A673 (cell line): ENCODE results near the gene RIF1. TPM values are rescaled to one million over a fixed set of nuclear protein-coding genes. Genes with fewer than 3 reads are reported as not detected.

Source experiments
- BruUV-seq: library from RNA; stranded (reverse); fragments of 400-500 nt; replicated peaks from 2 replicates; lab custom pipeline; 2021; lab: Mats Ljungman, UMichigan
- CTCF ChIA-PET: fragments of 300-600 bp; sonication (Branson Sonifier 250); formaldehyde crosslinking; loops from one replicate; lab custom pipeline; 2022; ENCODE audit warnings: antibody characterized with exemption; lab: Charles Lee
- POLR2A ChIA-PET: fragments of 300-600 bp; sonication (Branson Sonifier 250); formaldehyde crosslinking; loops from one replicate; lab custom pipeline; 2022; ENCODE audit warnings: antibody characterized with exemption; ENCODE audit not compliant: low non-redundant PET; lab: Charles Lee
- DNase-seq: peaks from one replicate; pipeline ENCODE4 v3.0.0-alpha.2; 2015; ENCODE audit warnings: low spot score
- H3K27ac ChIP-seq: fragments of 200-600 bp; sonication (generic); 2 replicates; pipeline ENCODE4 v1.5.1; 2016; ENCODE audit warnings: mixed run types, low read depth, mild to moderate bottlenecking, mixed read lengths, antibody characterized with exemption, low read length; ENCODE audit not compliant: poor library complexity, severe bottlenecking
- H3K27me3 ChIP-seq: fragments of 200-600 bp; sonication (generic); replicated peaks from 2 replicates; pipeline ENCODE4 v1.6.1; 2017; ENCODE audit warnings: mixed run types, low read depth, mild to moderate bottlenecking, mixed read lengths, antibody characterized with exemption, low read length; ENCODE audit not compliant: insufficient read depth, poor library complexity
- H3K36me3 ChIP-seq: fragments of 200-600 bp; sonication (generic); 2 replicates; pipeline ENCODE4 v1.6.1; 2016; ENCODE audit warnings: mixed run types, mild to moderate bottlenecking, mixed read lengths, antibody characterized with exemption, low read length; ENCODE audit not compliant: insufficient read depth, poor library complexity, severe bottlenecking
- H3K4me1 ChIP-seq: fragments of 200-600 bp; sonication (generic); 2 replicates; pipeline ENCODE4 v1.6.1; 2017; ENCODE audit warnings: mixed run types, mild to moderate bottlenecking, mixed read lengths, antibody characterized with exemption, low read length; ENCODE audit not compliant: insufficient read depth, poor library complexity, severe bottlenecking
- H3K4me3 ChIP-seq: fragments of 200-600 bp; sonication (generic); 2 replicates; pipeline ENCODE4 v1.5.1; 2016; ENCODE audit warnings: low read depth, mixed run types, mild to moderate bottlenecking, mixed read lengths, low read length; ENCODE audit not compliant: poor library complexity, severe bottlenecking
- H3K9me3 ChIP-seq: fragments of 200-600 bp; sonication (generic); 2 replicates; pipeline ENCODE4 v1.6.1; 2016; ENCODE audit warnings: mixed run types, low read depth, mild to moderate bottlenecking, mixed read lengths, antibody characterized with exemption, low read length; ENCODE audit not compliant: poor library complexity, severe bottlenecking
- CTCF ChIP-seq: fragments of 300-800, 200-600 bp; sonication (generic); conservative IDR thresholded peaks from 2 replicates; pipeline ENCODE4 v1.5.1; 2017; ENCODE audit warnings: low read depth, mild to moderate bottlenecking, antibody characterized with exemption, low read length, moderate library complexity, mixed read lengths
- EZH2 ChIP-seq: fragments of 200-600 bp; sonication (generic); IDR thresholded peaks from 2 replicates; pipeline ENCODE4 v1.6.1; 2017; ENCODE audit warnings: borderline replicate concordance, low read depth, mild to moderate bottlenecking, mixed read lengths, antibody characterized with exemption, low read length; ENCODE audit not compliant: poor library complexity, severe bottlenecking
- intact Hi-C: fragments of 100-400 bp; cut with micrococcal nuclease; formaldehyde crosslinking; loops from one replicate; pipeline ENCODE4 v1.10.0; 2022; ENCODE audit not compliant: unreplicated experiment
- total RNA-seq: library from RNA; stranded (reverse); gene quantifications from 2 replicates; pipeline ENCODE4 v1.2.3, GENCODE V29; 2021

Gene RIF1
- total RNA-seq, 1 experiment from 2014 or later = 111 TPM

GRCh38 chr2:151486053-151486452, 76.4 kb downstream of the RIF1 start:
- intact Hi-C loops = no loop called here
- no peak for TF ChIP-seq CTCF
- TF ChIP-seq EZH2 = no peak
- H3K27me3 ChIP-seq = no peaks in the 10 kb centered on the region
- no peaks in the 10 kb centered on the region for H3K9me3 ChIP-seq
- H3K27ac ChIP-seq = no peak overlapping the region
- DNase-seq = no peak
- BruUV-seq = no TSS peak
- no peaks in the 10 kb centered on the region for H3K4me1 ChIP-seq
- H3K36me3 ChIP-seq = peaks cover 21% of the 10 kb centered on the region
- ChIA-PET POLR2A (no interaction called here), CTCF (no interaction called here)
- H3K4me3 ChIP-seq = no peak overlapping the region

- Histone ChIP-seq H3K9me3 (no peaks in the 10 kb centered on the region), H3K4me1 (no peaks in the 10 kb centered on the region), H3K27ac (no peak overlapping the region), H3K4me3 (no peak overlapping the region), H3K27me3 (no peaks in the 10 kb centered on the region), H3K36me3 (peaks cover 7% of the 10 kb centered on the region)
- CTCF ChIA-PET = no interaction called here
- intact Hi-C loops = no loop called here
- BruUV-seq = no TSS peak
- DNase-seq = no peak
- TF ChIP-seq CTCF (no peak), EZH2 (no peak)
- POLR2A ChIA-PET = no interaction called here
Observed at GRCh38 chr2:151490276-151490675, 80.6 kb downstream of the RIF1 start.

GRCh38 chr2:151491496-151491895, 81.8 kb downstream of the RIF1 start:
- Histone ChIP-seq H3K27me3 (no peaks in the 10 kb centered on the region), H3K27ac (no peak overlapping the region), H3K36me3 (peaks cover 7% of the 10 kb centered on the region), H3K4me3 (no peak overlapping the region), H3K9me3 (no peaks in the 10 kb centered on the region), H3K4me1 (no peaks in the 10 kb centered on the region)
- no TSS peak for BruUV-seq
- ChIA-PET CTCF (no interaction called here), POLR2A (no interaction called here)
- no peak for TF ChIP-seq CTCF
- intact Hi-C loops = no loop called here
- no peak for DNase-seq
